Measurements from ENCODE around the gene MIX23.

MIX23 gene

GRCh38 chr3:122351612-122352011 is 31.4 kb downstream of the MIX23 start:
- no peak for DNase-seq (ENCODE audit: low spot score)

GRCh38 chr3:122350814-122351418 is 32.1 kb downstream of the MIX23 start:
- DNase-seq (ENCODE audit: low spot score), result no peak

- DNase-seq (ENCODE audit: low spot score), result no peak
Measured at GRCh38 chr3:122349171-122349570, 33.9 kb downstream of the MIX23 start.

GRCh38 chr3:122343654-122344053 is 39.4 kb downstream of the MIX23 start:
- no peak for DNase-seq (ENCODE audit: low spot score)

- no peak for DNase-seq (ENCODE audit: low spot score)
Measured at GRCh38 chr3:122342803-122343202, 40.2 kb downstream of the MIX23 start.

GRCh38 chr3:122332551-122332950 is 50.5 kb downstream of the MIX23 start:
- DNase-seq (ENCODE audit: low spot score), result no peak

GRCh38 chr3:122331886-122332285 is 51.1 kb downstream of the MIX23 start:
- no peak for DNase-seq (ENCODE audit: low spot score)

- no peak for DNase-seq (ENCODE audit: low spot score)
Measured at GRCh38 chr3:122325769-122326168, 57.3 kb downstream of the MIX23 start.

GRCh38 chr3:122324871-122325323 is 58.1 kb downstream of the MIX23 start, which contains the start of gene CSTA:
CSTA (plus strand) TSS chr3:122325248; CDS start chr3:122325293, 45 bp downstream.
- no peak for DNase-seq (ENCODE audit: low spot score)

GRCh38 chr3:122322095-122323075 is 60.6 kb downstream of the MIX23 start:
- DNase-seq (ENCODE audit: low spot score), result no peak

- no peak for DNase-seq (ENCODE audit: low spot score)
Measured at GRCh38 chr3:122318620-122319019, 64.4 kb downstream of the MIX23 start.

GRCh38 chr3:122316368-122316767 is 66.7 kb downstream of the MIX23 start:
- no peak for DNase-seq (ENCODE audit: low spot score)

GRCh38 chr3:122315619-122316018 is 67.4 kb downstream of the MIX23 start:
- no peak for DNase-seq (ENCODE audit: low spot score)

GRCh38 chr3:122314228-122314876 is 68.7 kb downstream of the MIX23 start:
- no peak for DNase-seq (ENCODE audit: low spot score)

GRCh38 chr3:122313281-122313680 is 69.8 kb downstream of the MIX23 start:
- no peak for DNase-seq (ENCODE audit: low spot score)

GRCh38 chr3:122312826-122313225 is 70.2 kb downstream of the MIX23 start:
- no peak for DNase-seq (ENCODE audit: low spot score)

- DNase-seq (ENCODE audit: low spot score), result peak; percentile 43
Measured at GRCh38 chr3:122310361-122310760, 72.7 kb downstream of the MIX23 start.

Measured in LoVo (cell line).